Caco-2 (cell line): ENCODE measurements around the gene ALDH1A1. TPM values are rescaled to one million over a fixed set of nuclear protein-coding genes. Genes with fewer than 3 reads are reported as not detected.

Experiments used
- BruUV-seq: library from RNA; stranded (reverse); fragments of 400-500 nt; replicated peaks from 2 replicates; lab custom pipeline; 2021; lab: Mats Ljungman, UMichigan
- CTCF ChIA-PET: fragments of 300-600 bp; sonication (Branson Sonifier 250); formaldehyde crosslinking; loops from one replicate; lab custom pipeline; 2022; ENCODE audit warnings: antibody characterized with exemption; lab: Charles Lee
- POLR2A ChIA-PET: fragments of 300-600 bp; sonication (Branson Sonifier 250); formaldehyde crosslinking; loops from one replicate; lab custom pipeline; 2022; ENCODE audit warnings: antibody characterized with exemption; lab: Charles Lee
- DNase-seq, 2 experiments: peaks; one replicate each; pipeline versions ENCODE4 v3.0.0 to v3.0.0-alpha.2; 2020 to 2022
- H3K27me3 ChIP-seq: replicated peaks from 2 replicates; pipeline ENCODE4 v1.6.0; 2011; ENCODE audit warnings: low read length; ENCODE audit not compliant: control insufficient read depth, insufficient read depth
- H3K36me3 ChIP-seq: 2 replicates; pipeline ENCODE4 v1.5.1; 2011; ENCODE audit warnings: low read length; ENCODE audit not compliant: control insufficient read depth, insufficient read depth
- H3K4me1 ChIP-seq: fragments of 250-450 bp; sonication (Bioruptor Pico); 2 replicates; pipeline ENCODE4 v1.5.1; 2020; ENCODE audit warnings: mild to moderate bottlenecking
- H3K4me3 ChIP-seq: 2 replicates; pipeline ENCODE4 v1.5.1; 2011; ENCODE audit warnings: low read depth, mild to moderate bottlenecking, control low read depth, low read length
- H3K9me3 ChIP-seq: fragments of 250-450 bp; sonication (Bioruptor Pico); 2 replicates; pipeline ENCODE4 v1.5.1; 2020; ENCODE audit warnings: mild to moderate bottlenecking, moderate library complexity
- H3K27ac Mint-ChIP-seq: one replicate; pipeline ENCODE4 v1.8.0; 2022; ENCODE audit warnings: mixed read lengths; ENCODE audit not compliant: unreplicated experiment
- H3K27me3 Mint-ChIP-seq: one replicate; pipeline ENCODE4 v1.8.0; 2022; ENCODE audit warnings: mixed read lengths; ENCODE audit not compliant: insufficient read depth, unreplicated experiment
- H3K36me3 Mint-ChIP-seq: one replicate; pipeline ENCODE4 v1.8.0; 2022; ENCODE audit warnings: mild to moderate bottlenecking, mixed read lengths; ENCODE audit not compliant: insufficient read depth, unreplicated experiment
- H3K4me1 Mint-ChIP-seq: one replicate; pipeline ENCODE4 v1.8.0; 2022; ENCODE audit warnings: low read depth, mixed read lengths; ENCODE audit not compliant: unreplicated experiment
- H3K4me3 Mint-ChIP-seq: one replicate; pipeline ENCODE4 v1.8.0; 2022; ENCODE audit warnings: mild to moderate bottlenecking, moderate library complexity, mixed read lengths; ENCODE audit not compliant: unreplicated experiment
- H3K9me3 Mint-ChIP-seq: one replicate; pipeline ENCODE4 v1.8.0; 2022; ENCODE audit warnings: mixed read lengths; ENCODE audit not compliant: unreplicated experiment
- intact Hi-C: fragments of 100-400 bp; cut with micrococcal nuclease; formaldehyde crosslinking; loops from one replicate; pipeline ENCODE4 v1.10.0; 2022; ENCODE audit not compliant: unreplicated experiment
- total RNA-seq: library from RNA; stranded (reverse); gene quantifications from 2 replicates; pipeline ENCODE4 v1.2.3, GENCODE V29; 2022
- TF ChIP-seq, protein P1 (sequence below), 2 experiments: fragments of 200-600 bp in 1 of 2; IDR thresholded peaks; 1 replicate in 1 of 2; 2 replicates in 1 of 2; pipeline versions ENCODE4 v1.5.1 to v1.8.0; 2011 to 2022; ENCODE audit warnings: antibody characterized with exemption in 1 of 2, control low read depth in 1 of 2, inconsistent platforms in 1 of 2, low read depth in 1 of 2, low read length in 1 of 2, mild to moderate bottlenecking in 1 of 2, moderate library complexity in 1 of 2; ENCODE audit not compliant: insufficient read depth in 1 of 2, severe bottlenecking in 1 of 2, unreplicated experiment in 1 of 2

Gene ALDH1A1
- total RNA-seq, 1 experiment from 2014 or later = 119 TPM

DNA sequence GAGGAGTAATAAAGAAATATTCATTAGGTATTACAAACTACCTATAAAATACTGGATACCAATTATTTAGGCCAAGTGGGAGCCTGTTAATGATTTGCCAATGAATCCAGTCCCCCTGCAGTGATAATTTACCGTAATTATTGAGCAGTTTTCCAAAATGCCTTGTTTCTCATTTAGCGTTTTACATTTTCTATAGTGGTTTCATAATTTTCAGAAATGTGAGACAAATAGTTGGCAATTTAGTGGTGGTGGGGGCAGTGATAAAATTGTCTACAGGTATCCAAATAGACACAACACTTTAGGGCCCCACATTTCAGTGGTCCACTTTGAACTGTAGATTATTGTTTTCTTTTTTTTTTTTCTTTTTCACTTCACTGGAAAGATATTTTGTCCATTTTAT lies 27.3 kb upstream of the ALDH1A1 start:
- ChIA-PET CTCF (no interaction called here), POLR2A (no interaction called here)
- intact Hi-C loops = no loop called here
- Histone ChIP-seq H3K9me3 (no peaks in the 10 kb centered on the region), H3K4me1 (peaks cover 20% of the 10 kb centered on the region), H3K4me3 (no peak overlapping the region), H3K27me3 (no peaks in the 10 kb centered on the region), H3K36me3 (no peaks in the 10 kb centered on the region)
- Mint-ChIP-seq H3K4me1 (peaks cover 7% of the 10 kb centered on the region), H3K27ac (peak overlapping the region; percentile 72), H3K27me3 (no peaks in the 10 kb centered on the region), H3K4me3 (peak overlapping the region; percentile 49), H3K36me3 (no peaks in the 10 kb centered on the region), H3K9me3 (no peaks in the 10 kb centered on the region)
- BruUV-seq = no TSS peak
- DNase-seq = no peak
- TF ChIP-seq, protein P1, sequence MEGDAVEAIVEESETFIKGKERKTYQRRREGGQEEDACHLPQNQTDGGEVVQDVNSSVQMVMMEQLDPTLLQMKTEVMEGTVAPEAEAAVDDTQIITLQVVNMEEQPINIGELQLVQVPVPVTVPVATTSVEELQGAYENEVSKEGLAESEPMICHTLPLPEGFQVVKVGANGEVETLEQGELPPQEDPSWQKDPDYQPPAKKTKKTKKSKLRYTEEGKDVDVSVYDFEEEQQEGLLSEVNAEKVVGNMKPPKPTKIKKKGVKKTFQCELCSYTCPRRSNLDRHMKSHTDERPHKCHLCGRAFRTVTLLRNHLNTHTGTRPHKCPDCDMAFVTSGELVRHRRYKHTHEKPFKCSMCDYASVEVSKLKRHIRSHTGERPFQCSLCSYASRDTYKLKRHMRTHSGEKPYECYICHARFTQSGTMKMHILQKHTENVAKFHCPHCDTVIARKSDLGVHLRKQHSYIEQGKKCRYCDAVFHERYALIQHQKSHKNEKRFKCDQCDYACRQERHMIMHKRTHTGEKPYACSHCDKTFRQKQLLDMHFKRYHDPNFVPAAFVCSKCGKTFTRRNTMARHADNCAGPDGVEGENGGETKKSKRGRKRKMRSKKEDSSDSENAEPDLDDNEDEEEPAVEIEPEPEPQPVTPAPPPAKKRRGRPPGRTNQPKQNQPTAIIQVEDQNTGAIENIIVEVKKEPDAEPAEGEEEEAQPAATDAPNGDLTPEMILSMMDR (IDR thresholded peaks at IDR 0.05; ENCODE audit: insufficient read depth in 1 of 2, low read depth in 1 of 2, low read length in 1 of 2, severe bottlenecking in 1 of 2, unreplicated experiment in 1 of 2) = no peak

GRCh38 chr9:72979405-72980100 lies 26.7 kb upstream of the ALDH1A1 start:
- TF ChIP-seq, protein P1 (IDR thresholded peaks at IDR 0.05; ENCODE audit: insufficient read depth in 1 of 2, low read depth in 1 of 2, low read length in 1 of 2, severe bottlenecking in 1 of 2, unreplicated experiment in 1 of 2) = no peak
- Histone ChIP-seq H3K36me3 (no peaks in the 10 kb centered on the region), H3K9me3 (no peaks in the 10 kb centered on the region), H3K27me3 (no peaks in the 10 kb centered on the region), H3K4me3 (no peak overlapping the region), H3K4me1 (peaks cover 18% of the 10 kb centered on the region)
- DNase-seq = no peak
- H3K27ac Mint-ChIP-seq = no peak overlapping the region
- H3K9me3 Mint-ChIP-seq = no peaks in the 10 kb centered on the region
- ChIA-PET CTCF (no interaction called here), POLR2A (no interaction called here)
- intact Hi-C loops = loop anchor here (2.0 kb wide), 1 partner anchor 45 kb away; no protein-coding TSS in a partner anchor
- no TSS peak for BruUV-seq
- no peaks in the 10 kb centered on the region for H3K36me3 Mint-ChIP-seq
- no peak overlapping the region for H3K4me3 Mint-ChIP-seq
- no peaks in the 10 kb centered on the region for H3K27me3 Mint-ChIP-seq
- H3K4me1 Mint-ChIP-seq = peaks cover 5% of the 10 kb centered on the region

DNA sequence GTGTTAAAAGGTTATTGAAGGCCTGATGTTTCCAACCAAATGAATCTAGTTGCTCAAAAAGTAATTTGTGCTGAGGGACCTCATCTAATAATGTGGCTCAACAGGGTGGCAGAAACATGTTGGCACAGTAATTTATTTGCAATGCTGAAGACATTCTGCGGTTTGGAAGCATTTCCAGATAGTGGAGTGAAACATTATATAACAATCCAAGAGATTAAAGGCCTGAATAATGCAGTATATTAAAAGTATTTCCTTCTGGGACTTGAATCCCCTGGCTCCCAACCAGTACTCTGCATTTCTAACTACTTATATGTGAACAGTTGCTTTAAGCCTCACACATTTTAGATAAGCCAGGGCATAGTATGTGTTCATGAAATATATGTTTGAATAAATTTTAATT lies 25.9 kb upstream of the ALDH1A1 start:
- Histone ChIP-seq H3K9me3 (no peaks in the 10 kb centered on the region), H3K4me3 (no peak overlapping the region), H3K27me3 (no peaks in the 10 kb centered on the region), H3K4me1 (peaks cover 14% of the 10 kb centered on the region; the same call in 1 of the 2 replicates), H3K36me3 (no peaks in the 10 kb centered on the region)
- no peaks in the 10 kb centered on the region for H3K36me3 Mint-ChIP-seq
- ChIA-PET CTCF (no interaction called here), POLR2A (no interaction called here)
- TF ChIP-seq, protein P1 (IDR thresholded peaks at IDR 0.05; ENCODE audit: insufficient read depth in 1 of 2, low read depth in 1 of 2, low read length in 1 of 2, severe bottlenecking in 1 of 2, unreplicated experiment in 1 of 2) = no peak
- no peaks in the 10 kb centered on the region for H3K9me3 Mint-ChIP-seq
- no peak overlapping the region for H3K4me3 Mint-ChIP-seq
- BruUV-seq = no TSS peak
- H3K27me3 Mint-ChIP-seq = no peaks in the 10 kb centered on the region
- DNase-seq = no peak
- H3K27ac Mint-ChIP-seq = no peak overlapping the region
- intact Hi-C loops = loop anchor here (2.0 kb wide), 1 partner anchor 44 kb away; no protein-coding TSS in a partner anchor
- no peaks in the 10 kb centered on the region for H3K4me1 Mint-ChIP-seq
